GM12878 (cell line): ENCODE measurements around the gene MITF. TPM values are rescaled to one million over a fixed set of nuclear protein-coding genes. Genes with fewer than 3 reads are reported as not detected.

Source experiments
- ATAC-seq: fragments of 200-7000 bp; cut with Tn5 transposase; 3 replicates; pipeline ENCODE4 v1.9.1; 2020; ENCODE audit warnings: mild to moderate bottlenecking, moderate library complexity
- BruUV-seq: library from RNA; stranded (reverse); fragments of 400-500 nt; replicated peaks from 2 replicates; lab custom pipeline; 2021; lab: Mats Ljungman, UMichigan
- CTCF ChIA-PET: fragments of 300-600 bp; sonication (Branson Sonifier 250); formaldehyde crosslinking; extraction: SDS; loops from one replicate; lab custom pipeline; 2021; ENCODE audit warnings: inconsistent platforms; lab: Yijun Ruan, JAX
- POLR2A ChIA-PET: fragments of 350-600 bp; formaldehyde crosslinking; extraction: SDS; loops from one replicate; lab custom pipeline; 2021; ENCODE audit warnings: inconsistent platforms; lab: Charles Lee
- RAD21 ChIA-PET: fragments of 300-600 bp; sonication (Branson Sonifier 250); formaldehyde crosslinking; loops from one replicate; lab custom pipeline; 2023; ENCODE audit warnings: antibody characterized with exemption; ENCODE audit not compliant: unreplicated experiment; lab: Charles Lee
- SMC1A ChIA-PET: fragments of 300-600 bp; sonication (Branson Sonifier 250); formaldehyde crosslinking; loops from one replicate; lab custom pipeline; 2023; ENCODE audit not compliant: unreplicated experiment, uncharacterized antibody; lab: Charles Lee
- DNase-seq: peaks from one replicate; pipeline ENCODE4 v3.0.0-alpha.2; 2011; ENCODE audit warnings: low read depth, low spot score
- FAIRE-seq: peaks from 3 replicates; lab custom pipeline; 2011; peaks lifted over from hg19 to GRCh38; lab: Jason Lieb, UNC
- H2AFZ ChIP-seq: 2 replicates; pipeline ENCODE4 v1.6.0; 2011; ENCODE audit warnings: low read depth, low read length, control low read depth; ENCODE audit not compliant: control insufficient read depth
- H3K27ac ChIP-seq: 2 replicates; pipeline ENCODE4 v1.5.1; 2011; ENCODE audit warnings: control low read depth; ENCODE audit not compliant: control insufficient read depth, insufficient read depth
- H3K27me3 ChIP-seq, 2 experiments: replicated peaks in 1 of 2; 2 replicates each; pipeline versions ENCODE4 v1.6.0 to v1.6.1; 2011; ENCODE audit warnings: low read length in 1 of 2; ENCODE audit not compliant: control insufficient read depth in 2 of 2, insufficient read depth in 2 of 2
- H3K36me3 ChIP-seq, 2 experiments: 2 replicates each; pipeline ENCODE4 v1.5.1; 2011; ENCODE audit warnings: low read length in 1 of 2; ENCODE audit not compliant: control insufficient read depth in 2 of 2, insufficient read depth in 2 of 2
- H3K4me1 ChIP-seq: 2 replicates; pipeline ENCODE4 v1.6.1; 2011; ENCODE audit warnings: mild to moderate bottlenecking, low read length, moderate library complexity, mixed read lengths; ENCODE audit not compliant: control insufficient read depth, insufficient read depth
- H3K4me2 ChIP-seq: 2 replicates; pipeline ENCODE4 v1.6.0; 2011; ENCODE audit warnings: control low read depth; ENCODE audit not compliant: control insufficient read depth, insufficient read depth
- H3K4me3 ChIP-seq: fragments of 200-600 bp; sonication (generic); 2 replicates; pipeline ENCODE4 v1.5.1; 2016
- H3K79me2 ChIP-seq: 2 replicates; pipeline ENCODE4 v1.6.0; 2011; ENCODE audit warnings: low read length; ENCODE audit not compliant: control insufficient read depth, insufficient read depth
- H3K9ac ChIP-seq: 2 replicates; pipeline ENCODE4 v1.8.0; 2011; ENCODE audit warnings: low read length, control low read depth, mixed read lengths; ENCODE audit not compliant: control insufficient read depth, insufficient read depth
- H3K9me3 ChIP-seq: replicated peaks from 3 replicates; pipeline ENCODE4 v1.5.1; 2011; ENCODE audit warnings: mild to moderate bottlenecking, low read length; ENCODE audit not compliant: control insufficient read depth, insufficient read depth
- H4K20me1 ChIP-seq: 2 replicates; pipeline ENCODE4 v1.6.0; 2011; ENCODE audit not compliant: control insufficient read depth, insufficient read depth
- BACH1 ChIP-seq: fragments of 450-650 bp; IDR thresholded peaks from 2 replicates; pipeline ENCODE4 v1.6.1; 2017; ENCODE audit warnings: mild to moderate bottlenecking, borderline replicate concordance
- BMI1 ChIP-seq: fragments of 450-650 bp; IDR thresholded peaks from 2 replicates; pipeline ENCODE4 v1.6.1; 2016; ENCODE audit warnings: mild to moderate bottlenecking, moderate library complexity, borderline replicate concordance
- EGR1 ChIP-seq, 2 experiments: IDR thresholded peaks; 1 replicate in 1 of 2; 2 replicates in 1 of 2; pipeline ENCODE4 v1.6.1; 2011 to 2012; ENCODE audit warnings: low read depth in 2 of 2, low read length in 2 of 2, borderline replicate concordance in 1 of 2, mild to moderate bottlenecking in 1 of 2, moderate library complexity in 1 of 2
- JUND ChIP-seq: IDR thresholded peaks from 2 replicates; pipeline ENCODE4 v1.6.1; 2012; ENCODE audit warnings: low read depth, mild to moderate bottlenecking, low read length, improper control_type of control experiment, moderate library complexity
- POU2F2 ChIP-seq: IDR thresholded peaks from 3 replicates; pipeline ENCODE4 v1.6.1; 2011; ENCODE audit warnings: low read depth, mild to moderate bottlenecking, low read length, borderline replicate concordance
- RBBP5 ChIP-seq: fragments of 200-600 bp; sonication (generic); conservative IDR thresholded peaks from 2 replicates; pipeline ENCODE4 v1.6.1; 2016
- SMAD5 ChIP-seq: IDR thresholded peaks from 2 replicates; pipeline ENCODE4 v1.6.1; 2016; ENCODE audit warnings: antibody characterized with exemption, low read depth
- ZNF384 ChIP-seq: IDR thresholded peaks from 2 replicates; pipeline ENCODE4 v1.6.1; 2012; ENCODE audit warnings: low read depth, mild to moderate bottlenecking, low read length, improper control_type of control experiment, borderline replicate concordance
- ZNF622 ChIP-seq: fragments of 450-650 bp; IDR thresholded peaks from 2 replicates; pipeline ENCODE4 v1.6.1; 2017; ENCODE audit warnings: mild to moderate bottlenecking, inconsistent platforms
- WGBS: methylation state at CpG from one replicate; pipeline ENCODE4 v1.1.6; 2016; ENCODE audit warnings: low lambda C conversion rate; ENCODE audit not compliant: insufficient replicate concordance, insufficient coverage; ENCODE audit errors: missing lambda C conversion rate; 5-methylcytosine and 5-hydroxymethylcytosine counted together
- in situ Hi-C: fragments of 300-500 bp; cut with MboI; formaldehyde crosslinking; loops from 9 replicates; pipeline ENCODE4 v1.14.3; 2018; ENCODE audit warnings: mixed read lengths
- intact Hi-C: fragments of 100-400 bp; cut with micrococcal nuclease; formaldehyde crosslinking; loops from one replicate; pipeline ENCODE4 v1.14.2; 2022; ENCODE audit not compliant: unreplicated experiment
- polyA plus RNA-seq, 11 experiments: library from polyadenylated mRNA; depleted of rRNA in 4 of 11; unstranded in 6 of 11; stranded (reverse) in 5 of 11; fragments of >200 nt; fragmentation: Nextera tagmentation in 4 of 11; fragmentation: Illumina TruSeq in 1 of 11; extraction: Ambion mirVana in 4 of 11; extraction: Trizol in 1 of 11; gene quantifications; 1 replicate in 1 of 11; 2 replicates in 10 of 11; pipeline versions ENCODE4 v1.2.1 to v1.2.3, GENCODE V29; 2011 to 2016; ENCODE audit warnings: inconsistent platforms in 2 of 11, missing spikeins in 2 of 11, low read depth in 1 of 11
- total RNA-seq, 4 experiments: library from RNA; depleted of rRNA in 3 of 4; stranded (reverse); fragments of >200 nt in 3 of 4; fragmentation: Illumina TruSeq in 1 of 4; extraction: Trizol in 1 of 4; gene quantifications; 2 replicates each; pipeline versions ENCODE4 v1.2.1 to v1.2.3, GENCODE V29; 2013 to 2021
- TF ChIP-seq, protein P1 (sequence below), 3 experiments: IDR thresholded peaks in 2 of 3; conservative IDR thresholded peaks in 1 of 3; 2 replicates each; pipeline ENCODE4 v1.5.1; 2011; ENCODE audit warnings: low read depth in 3 of 3, low read length in 3 of 3, mild to moderate bottlenecking in 3 of 3, control low read depth in 2 of 3, moderate library complexity in 2 of 3, inconsistent platforms in 1 of 3, mixed read lengths in 1 of 3; ENCODE audit not compliant: control insufficient read depth in 2 of 3, insufficient read depth in 1 of 3; ENCODE audit errors: extremely low read depth in 1 of 3

The MITF gene
- total and polyA plus RNA-seq, 10 of the 15 experiments (the other 5 are each of a cell fraction or from before 2014, with no cell fraction given), result under 0.01 to 0.90 (median 0.06) TPM; not detected in 3

DNA sequence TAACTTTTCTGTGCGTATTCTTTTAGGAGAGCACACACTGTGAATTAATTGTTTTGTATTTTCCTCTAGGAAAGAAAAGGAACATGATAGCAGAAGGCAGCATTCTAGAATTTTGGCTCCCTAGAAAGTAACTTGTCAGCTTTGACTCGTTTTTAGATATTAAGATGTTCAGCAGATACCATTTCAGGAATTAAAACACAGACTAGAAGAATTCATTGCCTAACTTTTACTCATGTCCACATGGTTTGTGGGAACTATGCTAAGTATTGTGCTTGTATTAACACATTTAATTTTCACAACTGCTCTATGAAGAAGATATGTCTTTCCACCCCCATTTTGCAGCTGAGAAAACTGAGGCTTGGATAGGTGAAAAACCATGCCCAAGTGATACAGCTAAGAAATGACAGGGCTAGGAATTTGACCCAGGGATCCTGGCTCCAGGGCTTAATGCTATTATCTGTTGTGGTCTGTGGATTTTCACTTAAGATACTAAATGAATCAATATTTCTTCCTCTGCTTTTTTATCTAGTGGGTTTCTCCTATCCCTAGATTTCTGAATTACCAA is 128.8 kb downstream of the MITF start:
- 18% methylated on average over 2 of the region's 2 CpGs for WGBS
- Histone ChIP-seq H3K36me3 (no peaks in the 10 kb centered on the region), H2AFZ (no peak overlapping the region), H4K20me1 (no peaks in the 10 kb centered on the region), H3K9me3 (no peaks in the 10 kb centered on the region)
- FAIRE-seq, result no peak
- no peak for TF ChIP-seq ZNF384
- TF ChIP-seq RBBP5, result no peak
- no peak for TF ChIP-seq POU2F2
- no peak for TF ChIP-seq EGR1 (IDR thresholded peaks at IDR 0.05; ENCODE audit: borderline replicate concordance in 1 of 2, low read depth in 2 of 2, low read length in 2 of 2)
- TF ChIP-seq BACH1, result no peak
- TF ChIP-seq JUND, result no peak
- TF ChIP-seq SMAD5, result no peak
- TF ChIP-seq, protein P1, sequence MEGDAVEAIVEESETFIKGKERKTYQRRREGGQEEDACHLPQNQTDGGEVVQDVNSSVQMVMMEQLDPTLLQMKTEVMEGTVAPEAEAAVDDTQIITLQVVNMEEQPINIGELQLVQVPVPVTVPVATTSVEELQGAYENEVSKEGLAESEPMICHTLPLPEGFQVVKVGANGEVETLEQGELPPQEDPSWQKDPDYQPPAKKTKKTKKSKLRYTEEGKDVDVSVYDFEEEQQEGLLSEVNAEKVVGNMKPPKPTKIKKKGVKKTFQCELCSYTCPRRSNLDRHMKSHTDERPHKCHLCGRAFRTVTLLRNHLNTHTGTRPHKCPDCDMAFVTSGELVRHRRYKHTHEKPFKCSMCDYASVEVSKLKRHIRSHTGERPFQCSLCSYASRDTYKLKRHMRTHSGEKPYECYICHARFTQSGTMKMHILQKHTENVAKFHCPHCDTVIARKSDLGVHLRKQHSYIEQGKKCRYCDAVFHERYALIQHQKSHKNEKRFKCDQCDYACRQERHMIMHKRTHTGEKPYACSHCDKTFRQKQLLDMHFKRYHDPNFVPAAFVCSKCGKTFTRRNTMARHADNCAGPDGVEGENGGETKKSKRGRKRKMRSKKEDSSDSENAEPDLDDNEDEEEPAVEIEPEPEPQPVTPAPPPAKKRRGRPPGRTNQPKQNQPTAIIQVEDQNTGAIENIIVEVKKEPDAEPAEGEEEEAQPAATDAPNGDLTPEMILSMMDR (IDR thresholded peaks at IDR 0.05 in 2 of 3, conservative IDR thresholded peaks at IDR 0.05 in 1 of 3; ENCODE audit: control insufficient read depth in 2 of 3, extremely low read depth in 1 of 3, insufficient read depth in 1 of 3, low read depth in 3 of 3, low read length in 3 of 3), result no peak
- no peak for TF ChIP-seq ZNF622
- no peak for TF ChIP-seq BMI1
- TF ChIP-seq, all 136 proteins: peak for 0
- Histone ChIP-seq H3K27ac (no peak overlapping the region), H3K27me3 (no peaks in the 10 kb centered on the region; a peak in 1 of 4 replicates), H3K4me3 (no peak overlapping the region), H3K4me1 (no peaks in the 10 kb centered on the region), H3K9ac (no peak overlapping the region), H3K79me2 (no peaks in the 10 kb centered on the region), H3K4me2 (no peak overlapping the region)
- DNase-seq (no peak), ATAC-seq (no peak)
- ChIA-PET RAD21 (no interaction called here), POLR2A (no interaction called here), SMC1A (no interaction called here), CTCF (no interaction called here)
- no TSS peak for BruUV-seq
- intact Hi-C loops, result no loop called here
- in situ Hi-C loops, result no loop called here
